NK-92 (cell line): ENCODE data around the gene CYCS.
"Not testable (repeated sequence)": the region's sequence is repeated elsewhere in the genome, so short reads cannot be mapped to it uniquely, and the experiment has no call there.

Experiments
- DNase-seq: peaks from one replicate; lab custom pipeline; 2025; ENCODE audit not compliant: unreplicated experiment; lab: John Stamatoyannopoulos, UW

CYCS gene

GRCh38 chr7:25118048-25118753 lies 6.9 kb downstream of the CYCS start:
- DNase-seq: no peak

GRCh38 chr7:25117226-25118047 lies 7.6 kb downstream of the CYCS start:
- no peak for DNase-seq

- DNase-seq: no peak
Observed at GRCh38 chr7:25116621-25117020, 8.4 kb downstream of the CYCS start.

GRCh38 chr7:25110514-25110913 lies 14.5 kb downstream of the CYCS start:
- DNase-seq: not testable (repeated sequence)

GRCh38 chr7:25109276-25109675 lies 15.8 kb downstream of the CYCS start:
- DNase-seq: no peak

- no peak for DNase-seq
Observed at GRCh38 chr7:25105911-25106310, 19.1 kb downstream of the CYCS start.

GRCh38 chr7:25103773-25104172 lies 21.3 kb downstream of the CYCS start:
- DNase-seq: no peak

GRCh38 chr7:25101817-25102216 lies 23.2 kb downstream of the CYCS start:
- no peak for DNase-seq

- no peak for DNase-seq
Observed at GRCh38 chr7:25098096-25099046, 26.7 kb downstream of the CYCS start.

GRCh38 chr7:25095516-25096345 lies 29.3 kb downstream of the CYCS start:
- no peak for DNase-seq

- DNase-seq: no peak
Observed at GRCh38 chr7:25093268-25093826, 31.7 kb downstream of the CYCS start.

- no peak for DNase-seq
Observed at GRCh38 chr7:25091779-25092178, 33.3 kb downstream of the CYCS start.

- DNase-seq: no peak
Observed at GRCh38 chr7:25091176-25091575, 33.9 kb downstream of the CYCS start.

- DNase-seq: no peak
Observed at GRCh38 chr7:25090374-25090773, 34.7 kb downstream of the CYCS start.

GRCh38 chr7:25087855-25088254 lies 37.2 kb downstream of the CYCS start:
- no peak for DNase-seq

GRCh38 chr7:25084821-25085220 lies 40.2 kb downstream of the CYCS start:
- DNase-seq: no peak

GRCh38 chr7:25083201-25083600 lies 41.9 kb downstream of the CYCS start:
- no peak for DNase-seq

- not testable (repeated sequence) for DNase-seq
Observed at GRCh38 chr7:25082041-25082440, 43.0 kb downstream of the CYCS start.

- no peak for DNase-seq
Observed at GRCh38 chr7:25077096-25077495, 48.0 kb downstream of the CYCS start.

GRCh38 chr7:25075459-25075858 lies 49.6 kb downstream of the CYCS start:
- DNase-seq: no peak
